Psoas muscle (tissue), 8 donors: ENCODE results near the gene ARHGAP15. TPM values are rescaled to one million over a fixed set of nuclear protein-coding genes. Genes with fewer than 3 reads are reported as not detected.

Experiments
- ATAC-seq, 4 donors: fragments of 200-7000 bp; cut with Tn5 transposase; one replicate each; pipeline ENCODE4 v1.9.1; 2020; ENCODE audit warnings: moderate library complexity in 3 of 4, mild to moderate bottlenecking in 2 of 4
- DNase-seq, 2 donors: peaks; one replicate each; pipeline ENCODE4 v3.0.0-alpha.2; 2020
- H3K27ac ChIP-seq: fragments of 200-600 bp; one replicate; pipeline ENCODE4 v1.8.0; 2022
- H3K27me3 ChIP-seq, 3 donors: fragments of 200-600 bp in 1 of 3; one replicate each; pipeline versions ENCODE4 v1.6.1 to v1.8.0; 2013 to 2022; ENCODE audit warnings: low read length in 2 of 3, mild to moderate bottlenecking in 2 of 3, moderate library complexity in 1 of 3; ENCODE audit not compliant: insufficient read depth in 3 of 3
- H3K36me3 ChIP-seq, 2 donors: fragments of 200-600 bp in 1 of 2; one replicate each; pipeline versions ENCODE4 v1.6.1 to v1.8.0; 2013 to 2022; ENCODE audit warnings: low read depth in 1 of 2, mild to moderate bottlenecking in 1 of 2, moderate library complexity in 1 of 2; ENCODE audit not compliant: insufficient read depth in 1 of 2
- H3K4me1 ChIP-seq: fragments of 200-600 bp; one replicate; pipeline ENCODE4 v1.8.0; 2022
- H3K4me3 ChIP-seq: fragments of 200-600 bp; one replicate; pipeline ENCODE4 v1.8.0; 2022; ENCODE audit warnings: mild to moderate bottlenecking
- H3K9me3 ChIP-seq: fragments of 200-600 bp; one replicate; pipeline ENCODE4 v1.8.0; 2022
- WGBS, 3 donors: extraction: QIAGEN DNeasy Blood & Tissue Kit; methylation state at CpG; one replicate each; pipeline versions ENCODE4 v1.1.6 to v1.1.7; 2013; 5-methylcytosine and 5-hydroxymethylcytosine counted together
- intact Hi-C, 2 donors: fragments of 100-400 bp; cut with DNase I; formaldehyde crosslinking; loops; one replicate each; pipeline versions ENCODE4 v1.11.0 to v1.14.2; 2022
- polyA plus RNA-seq, 3 donors: library from polyadenylated mRNA; stranded (reverse); fragments of 200-250 nt; gene quantifications; one replicate each; pipeline ENCODE4 v1.2.3, GENCODE V29; 2013
- total RNA-seq, 4 donors: library from RNA; stranded (reverse); fragmentation: NEBNext Ultra II Directional in 2 of 4; extraction: Animal tissue kit (Norgen Biotek cat#: 25700) in 2 of 4; gene quantifications; one replicate each; pipeline versions ENCODE4 v1.2.1 to v1.2.4, GENCODE V29; 2021 to 2023
- TF ChIP-seq, protein P1 (sequence below): fragments of 200-600 bp; IDR thresholded peaks from one replicate; pipeline ENCODE4 v1.8.0; 2022; ENCODE audit warnings: antibody characterized with exemption
- donor health status: healthy with polysubstance abuse.
- donor health status: DM: no; HTN: no; CAD: no; lungs with moderate emphysema.
- donor health status: Bipolar disorder and iron deficiency.
- donor health status: healthy.
- donor health status: DM: yes; HTN: yes; CAD: no.
- donor health status: DM: no; HTN: no; CAD: no.
- donor health status: DM: no; HTN: no; CAD: no.
- donor health status: DM: yes; HTN: yes; CAD: no.

Gene ARHGAP15
- total and polyA plus RNA-seq, 7 donors, result 0.49 to 3.1 (median 0.95) TPM

GRCh38 chr2:143802871-143803650, 673.8 kb downstream of the ARHGAP15 start:
- no peaks in the 10 kb centered on the region for H3K27me3 ChIP-seq
- H3K9me3 ChIP-seq, result no peaks in the 10 kb centered on the region
- H3K4me3 ChIP-seq, result no peak overlapping the region
- WGBS, 3 donors, result 91 to 97% (median 91%) methylated on average over 5 of the region's 5 CpGs
- TF ChIP-seq, protein P1, sequence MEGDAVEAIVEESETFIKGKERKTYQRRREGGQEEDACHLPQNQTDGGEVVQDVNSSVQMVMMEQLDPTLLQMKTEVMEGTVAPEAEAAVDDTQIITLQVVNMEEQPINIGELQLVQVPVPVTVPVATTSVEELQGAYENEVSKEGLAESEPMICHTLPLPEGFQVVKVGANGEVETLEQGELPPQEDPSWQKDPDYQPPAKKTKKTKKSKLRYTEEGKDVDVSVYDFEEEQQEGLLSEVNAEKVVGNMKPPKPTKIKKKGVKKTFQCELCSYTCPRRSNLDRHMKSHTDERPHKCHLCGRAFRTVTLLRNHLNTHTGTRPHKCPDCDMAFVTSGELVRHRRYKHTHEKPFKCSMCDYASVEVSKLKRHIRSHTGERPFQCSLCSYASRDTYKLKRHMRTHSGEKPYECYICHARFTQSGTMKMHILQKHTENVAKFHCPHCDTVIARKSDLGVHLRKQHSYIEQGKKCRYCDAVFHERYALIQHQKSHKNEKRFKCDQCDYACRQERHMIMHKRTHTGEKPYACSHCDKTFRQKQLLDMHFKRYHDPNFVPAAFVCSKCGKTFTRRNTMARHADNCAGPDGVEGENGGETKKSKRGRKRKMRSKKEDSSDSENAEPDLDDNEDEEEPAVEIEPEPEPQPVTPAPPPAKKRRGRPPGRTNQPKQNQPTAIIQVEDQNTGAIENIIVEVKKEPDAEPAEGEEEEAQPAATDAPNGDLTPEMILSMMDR, result no peak
- ATAC-seq, result no peak
- intact Hi-C loops, result no loop called here
- H3K4me1 ChIP-seq, result no peaks in the 10 kb centered on the region
- H3K27ac ChIP-seq, result no peak overlapping the region
- no peaks in the 10 kb centered on the region for H3K36me3 ChIP-seq
- DNase-seq, result no peak

DNA sequence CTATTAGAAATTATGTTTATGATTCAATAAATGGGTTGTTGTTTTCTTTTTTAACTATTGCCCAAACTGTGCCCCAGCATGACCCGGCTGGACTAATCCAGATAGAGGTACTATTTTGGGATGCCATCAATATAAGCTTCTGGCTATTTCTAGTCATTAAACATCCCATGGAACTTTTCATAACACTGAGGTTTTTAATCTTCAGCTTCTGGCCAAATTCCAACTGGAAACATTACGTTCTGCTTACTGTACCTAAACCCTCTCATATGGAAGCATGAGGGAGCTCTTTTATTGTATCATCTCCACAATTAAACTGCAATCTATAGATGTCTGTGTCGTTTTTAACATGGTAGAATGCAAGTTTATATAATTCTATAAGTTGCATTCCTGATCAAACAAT, 674.7 kb downstream of the ARHGAP15 start:
- DNase-seq (no peak), ATAC-seq (no peak)
- H3K4me1 ChIP-seq, result no peaks in the 10 kb centered on the region
- no peaks in the 10 kb centered on the region for H3K9me3 ChIP-seq
- H3K36me3 ChIP-seq, result no peaks in the 10 kb centered on the region
- TF ChIP-seq, protein P1, result no peak
- WGBS, 3 donors, result 57 to 62% (median 57%) methylated on average over 3 of the region's 3 CpGs
- no peaks in the 10 kb centered on the region for H3K27me3 ChIP-seq
- intact Hi-C loops, result no loop called here
- no peak overlapping the region for H3K4me3 ChIP-seq
- no peak overlapping the region for H3K27ac ChIP-seq

- ATAC-seq, result no peak
- TF ChIP-seq, protein P1, result no peak
- intact Hi-C loops, result no loop called here
Measured at GRCh38 chr2:143805666-143806065, 676.4 kb downstream of the ARHGAP15 start.

GRCh38 chr2:143807192-143807591, 678.0 kb downstream of the ARHGAP15 start:
- no peak for ATAC-seq

More at GRCh38 chr2:143805666-143806065, 676.4 kb downstream of the ARHGAP15 start:
- Histone ChIP-seq H3K4me3 (no peak overlapping the region), H3K9me3 (no peaks in the 10 kb centered on the region), H3K27me3 (no peaks in the 10 kb centered on the region), H3K36me3 (no peaks in the 10 kb centered on the region), H3K27ac (no peak overlapping the region), H3K4me1 (no peaks in the 10 kb centered on the region)
- DNase-seq, result no peak

More at GRCh38 chr2:143807192-143807591, 678.0 kb downstream of the ARHGAP15 start:
- Histone ChIP-seq H3K36me3 (no peaks in the 10 kb centered on the region), H3K4me1 (no peaks in the 10 kb centered on the region), H3K4me3 (no peak overlapping the region), H3K27me3 (no peaks in the 10 kb centered on the region), H3K9me3 (no peaks in the 10 kb centered on the region), H3K27ac (no peak overlapping the region)
- TF ChIP-seq, protein P1, result no peak
- intact Hi-C loops, result no loop called here
- 93 to 100% (median 96%) methylated on average over 1 of the region's 1 CpG for WGBS, 3 donors
- no peak for DNase-seq
